COLO668 (cell line): Measurements from ENCODE around the gene MAPK10.
"Not testable (repeated sequence)": the region's sequence is repeated elsewhere in the genome, so short reads cannot be mapped to it uniquely, and the experiment has no call there.

Experiments used
- DNase-seq: peaks from one replicate; lab custom pipeline; 2025; ENCODE audit not compliant: unreplicated experiment; lab: John Stamatoyannopoulos, UW

Gene MAPK10

GRCh38 chr4:86338989-86339388 is 20.9 kb downstream of the MAPK10 start:
- DNase-seq = no peak

GRCh38 chr4:86338521-86338920 is 21.3 kb downstream of the MAPK10 start:
- no peak for DNase-seq

- DNase-seq = no peak
Measured at GRCh38 chr4:86334020-86334750, 25.7 kb downstream of the MAPK10 start.

GRCh38 chr4:86333236-86333635 is 26.6 kb downstream of the MAPK10 start:
- DNase-seq = no peak

- DNase-seq = no peak
Measured at GRCh38 chr4:86330961-86331742, 28.7 kb downstream of the MAPK10 start.

GRCh38 chr4:86330411-86330810 is 29.4 kb downstream of the MAPK10 start:
- not testable (repeated sequence) for DNase-seq

- no peak for DNase-seq
Measured at GRCh38 chr4:86329431-86329830, 30.4 kb downstream of the MAPK10 start.

- DNase-seq = no peak
Measured at GRCh38 chr4:86326400-86326799, 33.5 kb downstream of the MAPK10 start.

- DNase-seq = no peak
Measured at GRCh38 chr4:86319390-86319789, 40.5 kb downstream of the MAPK10 start.

GRCh38 chr4:86315579-86315978 is 44.3 kb downstream of the MAPK10 start:
- DNase-seq = no peak

- no peak for DNase-seq
Measured at GRCh38 chr4:86313656-86314055, 46.2 kb downstream of the MAPK10 start.

GRCh38 chr4:86307432-86307831 is 52.4 kb downstream of the MAPK10 start:
- DNase-seq = no peak

GRCh38 chr4:86306816-86307215 is 53.0 kb downstream of the MAPK10 start:
- no peak for DNase-seq

- no peak for DNase-seq
Measured at GRCh38 chr4:86302830-86303229, 57.0 kb downstream of the MAPK10 start.

- DNase-seq = no peak
Measured at GRCh38 chr4:86302251-86302650, 57.6 kb downstream of the MAPK10 start.

GRCh38 chr4:86300516-86300915 is 59.3 kb downstream of the MAPK10 start:
- DNase-seq = no peak

GRCh38 chr4:86296865-86297264 is 63.0 kb downstream of the MAPK10 start:
- no peak for DNase-seq

- DNase-seq = no peak
Measured at GRCh38 chr4:86294883-86295282, 65.0 kb downstream of the MAPK10 start.

- no peak for DNase-seq
Measured at GRCh38 chr4:86291180-86291579, 68.7 kb downstream of the MAPK10 start.

GRCh38 chr4:86286726-86287125 is 73.1 kb downstream of the MAPK10 start:
- DNase-seq = no peak

GRCh38 chr4:86283371-86283770 is 76.5 kb downstream of the MAPK10 start:
- no peak for DNase-seq

- DNase-seq = no peak
Measured at GRCh38 chr4:86280246-86280645, 79.6 kb downstream of the MAPK10 start.
